NT2/D1 (cell line): Measurements from ENCODE around the gene ELFN1.

Experiments used
- SUZ12 ChIP-seq: IDR thresholded peaks from 2 replicates; pipeline ENCODE4 v1.6.1; 2011; ENCODE audit not compliant: insufficient read length, insufficient read depth; ENCODE audit errors: extremely low read depth
- YY1 ChIP-seq: IDR thresholded peaks from 2 replicates; pipeline ENCODE4 v1.6.1; 2011; ENCODE audit not compliant: insufficient read length, insufficient read depth
- ZNF274 ChIP-seq: IDR thresholded peaks from 2 replicates; pipeline ENCODE4 v1.6.1; 2011; ENCODE audit warnings: mild to moderate bottlenecking, low read depth, low read length

DNA sequence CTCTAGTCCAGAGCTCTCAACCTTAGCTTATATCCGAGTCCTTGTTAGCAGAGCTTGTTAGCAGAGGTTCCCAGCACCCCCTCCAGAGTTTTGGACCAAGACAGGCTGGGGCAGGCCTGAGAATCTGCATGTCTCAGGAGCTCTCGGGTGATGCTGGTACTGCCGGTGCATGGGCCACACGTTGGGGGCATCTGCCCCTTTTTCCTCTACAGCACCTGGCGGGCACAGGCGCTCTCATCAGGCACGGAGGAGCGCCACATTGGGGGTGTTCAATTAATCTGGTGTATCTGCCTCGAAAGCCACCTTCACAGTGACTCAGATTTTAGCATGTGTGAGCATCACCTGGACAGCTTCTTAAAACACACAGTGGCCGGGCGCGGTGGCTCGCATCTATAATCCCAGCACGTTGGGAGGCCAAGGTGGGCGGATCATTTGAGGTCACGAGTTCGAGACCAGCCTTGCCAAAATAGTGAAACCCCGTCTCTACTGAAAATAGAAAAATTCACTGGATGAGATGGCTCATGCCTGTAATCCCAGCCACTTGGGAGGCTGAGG is 117.7 kb downstream of the ELFN1 start:
- TF ChIP-seq YY1 (no peak), ZNF274 (no peak), SUZ12 (no peak)
